Peyer's patch (tissue), 4 donors: ENCODE results near the gene GPR137.

Experiments
- CTCF ChIP-seq, 6 experiments: fragments of 450-650 bp in 4 of 6; fragments of 200-600 bp in 2 of 6; sonication (generic) in 1 of 6; IDR thresholded peaks; one replicate each; pipeline ENCODE4 v1.5.1; 2017 to 2019; ENCODE audit warnings: antibody characterized with exemption in 6 of 6, mild to moderate bottlenecking in 3 of 6, moderate library complexity in 1 of 6
- POLR2A ChIP-seq, 2 donors: fragments of 450-650 bp; IDR thresholded peaks; one replicate each; pipeline ENCODE4 v1.5.1; 2017; ENCODE audit warnings: antibody characterized with exemption in 2 of 2, mild to moderate bottlenecking in 2 of 2, moderate library complexity in 2 of 2

GRCh38 chr11:64286801-64287159 lies 1.1 kb downstream of the GPR137 start:
- no peak for TF ChIP-seq POLR2A (IDR thresholded peaks at IDR 0.05)
- TF ChIP-seq CTCF (IDR thresholded peaks at IDR 0.05): no peak
